Stomach (tissue), 9 donors: ENCODE data around the gene POP5. TPM values are rescaled to one million over a fixed set of nuclear protein-coding genes. Genes with fewer than 3 reads are reported as not detected.
A peak's percentile ranks its signal among the peaks of the same experiment; 100 is the strongest.
"Not testable (repeated sequence)": the region's sequence is repeated elsewhere in the genome, so short reads cannot be mapped to it uniquely, and the experiment has no call there.

Source experiments
- DNase-seq, 2 donors: peaks; one replicate each; pipeline versions ENCODE4 v3.0.0 to v3.0.0-alpha.2; 2013 to 2019
- H3K27ac ChIP-seq, 5 donors: fragments of 200-600 bp in 4 of 5; sonication (generic) in 4 of 5; one replicate each; pipeline ENCODE4 v1.5.1; 2013 to 2019; ENCODE audit warnings: mild to moderate bottlenecking in 1 of 5, moderate library complexity in 1 of 5
- H3K27me3 ChIP-seq, 3 donors: fragments of 200-600 bp; sonication (generic); one replicate each; pipeline ENCODE4 v1.5.1; 2017 to 2019; ENCODE audit warnings: mixed run types in 1 of 3
- H3K36me3 ChIP-seq, 4 donors: fragments of 200-600 bp; sonication (generic); 1 replicate in 3 of 4; 2 replicates in 1 of 4; pipeline ENCODE4 v1.5.1; 2016 to 2019
- H3K4me1 ChIP-seq, 4 donors: fragments of 200-600 bp; sonication (generic); one replicate each; pipeline ENCODE4 v1.5.1; 2016 to 2019
- H3K4me3 ChIP-seq, 4 donors: fragments of 200-600 bp; sonication (generic) in 3 of 4; one replicate each; pipeline ENCODE4 v1.5.1; 2016 to 2019; ENCODE audit warnings: mild to moderate bottlenecking in 1 of 4
- H3K9me3 ChIP-seq, 4 donors: fragments of 200-600 bp; sonication (generic); one replicate each; pipeline ENCODE4 v1.5.1; 2016 to 2019
- CTCF ChIP-seq, 7 experiments: fragments of 450-650 bp in 4 of 7; fragments of 200-600 bp in 3 of 7; sonication (generic) in 3 of 7; IDR thresholded peaks; one replicate each; pipeline ENCODE4 v1.5.1; 2016 to 2019; ENCODE audit warnings: antibody characterized with exemption in 7 of 7, control low read depth in 2 of 7, mild to moderate bottlenecking in 1 of 7
- EP300 ChIP-seq: sonication (generic); formaldehyde crosslinking; IDR thresholded peaks from one replicate; pipeline ENCODE4 v1.6.1; 2017; ENCODE audit warnings: antibody characterized with exemption
- POLR2A ChIP-seq, 4 donors: fragments of 450-650 bp; IDR thresholded peaks; one replicate each; pipeline ENCODE4 v1.6.1; 2016; ENCODE audit warnings: antibody characterized with exemption in 4 of 4, control low read depth in 2 of 4, mild to moderate bottlenecking in 1 of 4, moderate library complexity in 1 of 4
- POLR2AphosphoS5 ChIP-seq, 3 donors: sonication (generic); formaldehyde crosslinking; IDR thresholded peaks; one replicate each; pipeline ENCODE4 v1.6.1; 2016; ENCODE audit warnings: antibody characterized with exemption in 3 of 3
- WGBS, 5 donors: extraction: QIAGEN DNeasy Blood & Tissue Kit in 3 of 5; methylation state at CpG; one replicate each; pipeline versions ENCODE4 v1.1.5 to v1.1.7; 2013 to 2018; 5-methylcytosine and 5-hydroxymethylcytosine counted together
- intact Hi-C: fragments of 100-400 bp; cut with DNase I; formaldehyde crosslinking; loops from one replicate; pipeline ENCODE4 v1.15.1; 2023; ENCODE audit warnings: low total_unique reads
- polyA plus RNA-seq, 3 donors: library from polyadenylated mRNA; stranded (reverse); fragments of 200-250 nt; gene quantifications; one replicate each; pipeline ENCODE4 v1.2.3, GENCODE V29; 2013
- total RNA-seq, 5 donors: library from RNA; depleted of rRNA; stranded (reverse); fragments of >200 nt; gene quantifications; one replicate each; pipeline versions ENCODE4 v1.1.0 to v1.2.3, GENCODE V29; 2014 to 2016
- donor health status: healthy with polysubstance abuse.
- donor health status: Bipolar disorder and iron deficiency.
- donor health status: healthy.

Gene POP5
- total and polyA plus RNA-seq, 8 donors = 10.5 to 62.3 (median 35.0) TPM

- no peaks in the 10 kb centered on the region for H3K9me3 ChIP-seq
- WGBS, 5 donors = 68 to 75% (median 73%) methylated on average over 4 of the region's 4 CpGs
- intact Hi-C loops = no loop called here
- TF ChIP-seq EP300 (no peak), POLR2AphosphoS5 (IDR thresholded peaks at IDR 0.05) (no peak), POLR2A (IDR thresholded peaks at IDR 0.05) (no peak), CTCF (IDR thresholded peaks at IDR 0.05) (no peak)
- H3K27me3 ChIP-seq = no peaks in the 10 kb centered on the region
- no peak overlapping the region for H3K27ac ChIP-seq
- no peak for DNase-seq
- H3K4me1 ChIP-seq = peaks cover 25 to 53% (median 40%) of the 10 kb centered on the region in 4 donors
- no peak overlapping the region for H3K4me3 ChIP-seq
- peaks cover 0 to 8% (median 0%) of the 10 kb centered on the region in 4 donors for H3K36me3 ChIP-seq
Observed at GRCh38 chr12:120532701-120533238, 48.4 kb downstream of the POP5 start.

GRCh38 chr12:120530418-120530761 is 50.8 kb downstream of the POP5 start:
- H3K27ac ChIP-seq = peak overlapping the region; percentile 75 to 98 (median 94)
- H3K27me3 ChIP-seq, H3K36me3 ChIP-seq, H3K9me3 ChIP-seq, DNase-seq, intact Hi-C loops: not testable (repeated sequence)
- H3K4me1 ChIP-seq = peaks cover 4 to 52% (median 26%) of the 10 kb centered on the region in 4 donors
- H3K4me3 ChIP-seq = peak overlapping the region in 3 of 4 donors; percentile 61 to 90 (median 61)

GRCh38 chr12:120529641-120530417 is 51.4 kb downstream of the POP5 start:
- Histone ChIP-seq H3K4me1 (peaks cover 4 to 52% (median 24%) of the 10 kb centered on the region in 4 donors), H3K9me3 (no peaks in the 10 kb centered on the region), H3K4me3 (peak overlapping the region; percentile 61 to 90 (median 70)), H3K27ac (peak overlapping the region; percentile 91 to 98 (median 94)), H3K27me3 (no peaks in the 10 kb centered on the region), H3K36me3 (peaks cover 0 to 10% (median 4%) of the 10 kb centered on the region in 4 donors)
- WGBS, 5 donors = 22 to 26% (median 23%) methylated on average over 19 of the region's 19 CpGs
- TF ChIP-seq POLR2A (IDR thresholded peaks at IDR 0.05) (no peak), POLR2AphosphoS5 (IDR thresholded peaks at IDR 0.05) (peak in 2 of 3 donors; percentile 6 to 17)
- DNase-seq = peak; percentile 36 to 78
- intact Hi-C loops = no loop called here

GRCh38 chr12:120528861-120529525 is 52.2 kb downstream of the POP5 start, which contains the start of gene COQ5:
Gene COQ5 (minus strand): TSS chr12:120529158. CDS start chr12:120529141, 17 bp downstream.
- intact Hi-C loops = no loop called here
- peak; percentile 92 to 97 for DNase-seq
- Histone ChIP-seq H3K4me1 (peaks cover 4 to 51% (median 24%) of the 10 kb centered on the region in 4 donors), H3K4me3 (peak within 1 kb of the TSS; percentile 61 to 90 (median 70)), H3K36me3 (peaks cover 0 to 14% (median 4%) of the 10 kb centered on the region in 4 donors), H3K27ac (peak within 1 kb of the TSS; percentile 91 to 98 (median 94)), H3K9me3 (no peaks in the 10 kb centered on the region), H3K27me3 (no peaks in the 10 kb centered on the region)
- TF ChIP-seq POLR2AphosphoS5 (IDR thresholded peaks at IDR 0.05) (peak; percentile 81 to 91 (median 81)), POLR2A (IDR thresholded peaks at IDR 0.05) (peak in 1 of 4 donors; percentile 17), EP300 (no peak), CTCF (IDR thresholded peaks at IDR 0.05) (no peak)
- 0 to 1% (median 1%) methylated on average over 36 to 38 of the region's 38 CpGs for WGBS, 5 donors

Other genes with a start within 250 kb of the POP5 start
- gene MSI1, start 212.2 kb downstream of the POP5 start, total RNA-seq = 1 to 10 TPM in 1 of 5 donors, under 1 TPM in 2, not detected in 2; 0.58 to 7.1 (median 0.92) TPM
- gene MSI1, start 212.2 kb downstream of the POP5 start, polyA plus RNA-seq = 1 to 10 TPM in 2 of 3 donors, under 1 TPM in 1; 0.95 to 3.1 (median 2.3) TPM
- gene COX6A1, start 143.3 kb downstream of the POP5 start, total RNA-seq = 1,000 to 10,000 TPM in 1 of 5 donors, 100 to 1,000 TPM in 3, 10 to 100 TPM in 1; 86.4 to 1,200 (median 463) TPM
- gene COX6A1, start 143.3 kb downstream of the POP5 start, polyA plus RNA-seq = 1,000 to 10,000 TPM in 1 of 3 donors, 100 to 1,000 TPM in 2; 475 to 1,009 (median 901) TPM
- 10 to 100 TPM in 2 of 5 donors, 1 to 10 TPM in 3; 4.7 to 15.2 (median 8.7) TPM for gene TRIAP1, start 135.0 kb downstream of the POP5 start, total RNA-seq
- gene TRIAP1, start 135.0 kb downstream of the POP5 start, polyA plus RNA-seq = 10 to 100 TPM; 32.6 to 40.6 (median 37.4) TPM
- gene GATC, start 135.0 kb downstream of the POP5 start, total RNA-seq = 10 to 100 TPM in 3 of 5 donors, 1 to 10 TPM in 2; 4.0 to 25.3 (median 13.4) TPM
- gene GATC, start 135.0 kb downstream of the POP5 start, polyA plus RNA-seq = 10 to 100 TPM in 2 of 3 donors, 1 to 10 TPM in 1; 8.7 to 13.9 (median 12.5) TPM
- gene SRSF9, start 111.7 kb downstream of the POP5 start, total RNA-seq = 100 to 1,000 TPM in 2 of 5 donors, 10 to 100 TPM in 3; 41.1 to 218 (median 92.3) TPM
- gene SRSF9, start 111.7 kb downstream of the POP5 start, polyA plus RNA-seq = 100 to 1,000 TPM in 2 of 3 donors, 10 to 100 TPM in 1; 86.1 to 116 (median 112) TPM
- 100 to 1,000 TPM in 4 of 5 donors, 10 to 100 TPM in 1; 27.2 to 197 (median 114) TPM for gene DYNLL1, start 85.3 kb downstream of the POP5 start, total RNA-seq
- 100 to 1,000 TPM; 476 to 580 (median 578) TPM for gene DYNLL1, start 85.3 kb downstream of the POP5 start, polyA plus RNA-seq
- 10 to 100 TPM in 3 of 5 donors, 1 to 10 TPM in 2; 2.6 to 32.4 (median 10.5) TPM for gene COQ5, start 52.2 kb downstream of the POP5 start, total RNA-seq
- 10 to 100 TPM; 24.0 to 31.8 (median 27.8) TPM for gene COQ5, start 52.2 kb downstream of the POP5 start, polyA plus RNA-seq
- gene RNF10, start 47.0 kb downstream of the POP5 start, total RNA-seq = 100 to 1,000 TPM; 189 to 656 (median 318) TPM
- gene RNF10, start 47.0 kb downstream of the POP5 start, polyA plus RNA-seq = 100 to 1,000 TPM; 124 to 157 (median 133) TPM
- 1 to 10 TPM in 2 of 5 donors, not detected in 3; 1.1 to 2.0 TPM for gene CABP1, start 59.2 kb upstream of the POP5 start, total RNA-seq
- 1 to 10 TPM; 1.5 to 2.4 (median 2.0) TPM for gene CABP1, start 59.2 kb upstream of the POP5 start, polyA plus RNA-seq
- gene MLEC, start 105.7 kb upstream of the POP5 start, total RNA-seq = 1,000 to 10,000 TPM in 1 of 5 donors, 10 to 100 TPM in 4; 22.2 to 1,695 (median 86.6) TPM
- gene MLEC, start 105.7 kb upstream of the POP5 start, polyA plus RNA-seq = 10 to 100 TPM; 15.1 to 28.4 (median 17.1) TPM
- gene UNC119B, start 129.1 kb upstream of the POP5 start, total RNA-seq = 10 to 100 TPM in 4 of 5 donors, 1 to 10 TPM in 1; 8.2 to 26.8 (median 19.7) TPM
- gene UNC119B, start 129.1 kb upstream of the POP5 start, polyA plus RNA-seq = 10 to 100 TPM in 2 of 3 donors, 1 to 10 TPM in 1; 9.6 to 14.6 (median 12.5) TPM
- gene ACADS, start 144.4 kb upstream of the POP5 start, total RNA-seq = 100 to 1,000 TPM in 2 of 5 donors, 10 to 100 TPM in 3; 16.5 to 313 (median 28.5) TPM
- gene ACADS, start 144.4 kb upstream of the POP5 start, polyA plus RNA-seq = 10 to 100 TPM; 31.1 to 60.6 (median 46.3) TPM